ENCODE measurements around the gene AMMECR1L. TPM values are rescaled to one million over a fixed set of nuclear protein-coding genes. Genes with fewer than 3 reads are reported as not detected.

AMMECR1L gene
- total RNA-seq (2022; extraction: Qiagen RNA extraction) = 16.1 to 19.8 TPM (median 16.8 TPM) in 5 replicates

GRCh38 chr2:127885780-127886592 lies at the start of gene AMMECR1L:
TSS of gene AMMECR1L (minus strand) at chr2:127885956. CDS start at chr2:127874234, 11,722 bp downstream.

Other genes with a start within 250 kb of the AMMECR1L start
- gene GPR17, start 239.8 kb downstream of the AMMECR1L start, total RNA-seq (2022; extraction: Qiagen RNA extraction) = 0.06 to 0.08 TPM (median 0.07 TPM) in 3 of 5 replicates, not detected in the others
- gene LIMS2, start 210.4 kb downstream of the AMMECR1L start, total RNA-seq (2022; extraction: Qiagen RNA extraction) = 6.2 to 11.8 TPM (median 7.9 TPM) in 5 replicates
- gene SFT2D3, start 184.5 kb downstream of the AMMECR1L start, total RNA-seq (2022; extraction: Qiagen RNA extraction) = 4.3 to 5.4 TPM (median 4.8 TPM) in 5 replicates
- gene WDR33, start 74.8 kb downstream of the AMMECR1L start, total RNA-seq (2022; extraction: Qiagen RNA extraction) = 18.0 to 28.4 TPM (median 25.5 TPM) in 5 replicates
- gene POLR2D, start 27.8 kb downstream of the AMMECR1L start, total RNA-seq (2022; extraction: Qiagen RNA extraction) = 52.2 to 59.6 TPM (median 56.1 TPM) in 5 replicates
- gene SAP130, start 142.1 kb upstream of the AMMECR1L start, total RNA-seq (2022; extraction: Qiagen RNA extraction) = 10.8 to 14.5 TPM (median 13.2 TPM) in 5 replicates
- gene UGGT1, start 205.2 kb upstream of the AMMECR1L start, total RNA-seq (2022; extraction: Qiagen RNA extraction) = 20.1 to 29.3 TPM (median 27.2 TPM) in 5 replicates